Measurements from ENCODE around the gene NIFK.

DNA sequence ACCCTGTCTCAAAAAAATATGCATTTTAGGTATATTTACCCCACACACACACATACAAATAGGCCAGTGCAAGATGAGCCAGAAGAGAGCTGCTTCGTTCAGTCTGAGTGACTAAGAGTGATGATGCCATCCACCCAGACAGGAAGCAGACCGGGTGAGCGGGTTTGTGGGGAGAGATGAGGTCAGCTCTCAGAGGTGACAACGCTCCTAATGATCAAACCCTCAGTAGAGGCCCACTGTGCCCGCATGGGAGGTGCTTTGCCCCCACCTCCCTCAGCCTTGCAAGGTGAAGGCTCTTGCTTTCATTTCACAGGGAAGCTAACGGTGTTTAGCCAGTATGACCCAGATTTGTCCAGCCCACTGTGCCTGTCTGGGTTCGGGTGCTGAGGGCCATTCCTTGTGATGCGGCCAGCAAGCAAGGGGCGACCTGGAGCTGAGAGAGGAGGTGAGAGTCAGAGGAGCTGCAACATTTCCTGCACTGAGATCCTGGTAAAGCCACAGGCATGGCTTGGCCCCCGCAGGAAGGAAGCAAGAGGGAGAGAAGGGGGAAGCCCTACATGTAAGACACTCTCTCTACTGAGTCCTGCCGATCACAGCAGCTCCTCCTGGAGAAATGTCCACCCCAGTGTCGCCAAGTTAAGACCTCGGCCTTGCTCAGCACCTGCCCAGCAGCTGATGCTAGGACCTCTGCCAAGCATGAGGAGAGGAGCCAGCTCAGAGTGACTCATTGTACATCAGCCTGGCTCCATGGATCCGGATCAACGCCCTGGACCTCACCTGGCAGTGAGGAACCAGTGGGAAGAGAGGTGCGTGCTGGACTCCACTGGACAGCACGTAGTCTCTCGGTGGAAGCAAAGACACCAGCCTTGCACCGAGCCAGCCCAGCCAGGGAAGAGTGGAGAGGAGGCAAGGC is 37.0 kb downstream of the NIFK start:
- TF ChIP-seq EP300 (IDR thresholded peaks at IDR 0.05) = no peak
- TF ChIP-seq, protein P1, sequence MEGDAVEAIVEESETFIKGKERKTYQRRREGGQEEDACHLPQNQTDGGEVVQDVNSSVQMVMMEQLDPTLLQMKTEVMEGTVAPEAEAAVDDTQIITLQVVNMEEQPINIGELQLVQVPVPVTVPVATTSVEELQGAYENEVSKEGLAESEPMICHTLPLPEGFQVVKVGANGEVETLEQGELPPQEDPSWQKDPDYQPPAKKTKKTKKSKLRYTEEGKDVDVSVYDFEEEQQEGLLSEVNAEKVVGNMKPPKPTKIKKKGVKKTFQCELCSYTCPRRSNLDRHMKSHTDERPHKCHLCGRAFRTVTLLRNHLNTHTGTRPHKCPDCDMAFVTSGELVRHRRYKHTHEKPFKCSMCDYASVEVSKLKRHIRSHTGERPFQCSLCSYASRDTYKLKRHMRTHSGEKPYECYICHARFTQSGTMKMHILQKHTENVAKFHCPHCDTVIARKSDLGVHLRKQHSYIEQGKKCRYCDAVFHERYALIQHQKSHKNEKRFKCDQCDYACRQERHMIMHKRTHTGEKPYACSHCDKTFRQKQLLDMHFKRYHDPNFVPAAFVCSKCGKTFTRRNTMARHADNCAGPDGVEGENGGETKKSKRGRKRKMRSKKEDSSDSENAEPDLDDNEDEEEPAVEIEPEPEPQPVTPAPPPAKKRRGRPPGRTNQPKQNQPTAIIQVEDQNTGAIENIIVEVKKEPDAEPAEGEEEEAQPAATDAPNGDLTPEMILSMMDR (IDR thresholded peaks at IDR 0.05) = no peak
